Aorta (tissue), 5 donors: ENCODE results near the gene TMEM143. TPM values are rescaled to one million over a fixed set of nuclear protein-coding genes. Genes with fewer than 3 reads are reported as not detected.

Source experiments
- ATAC-seq: fragments of 200-7000 bp; cut with Tn5 transposase; one replicate; pipeline ENCODE4 v1.9.1; 2022; ENCODE audit warnings: moderate library complexity; ENCODE audit not compliant: low FRiP score
- DNase-seq, 2 donors: peaks; one replicate each; pipeline ENCODE4 v3.0.0-alpha.2; 2020
- H3K27ac ChIP-seq, 2 donors: one replicate each; pipeline ENCODE4 v1.5.1; 2013; ENCODE audit warnings: low read length in 2 of 2, mild to moderate bottlenecking in 2 of 2, moderate library complexity in 2 of 2, control low read depth in 1 of 2, inconsistent platforms in 1 of 2, low read depth in 1 of 2
- H3K27me3 ChIP-seq, 2 donors: one replicate each; pipeline ENCODE4 v1.6.1; 2013; ENCODE audit warnings: control low read depth in 1 of 2, low read length in 1 of 2, mild to moderate bottlenecking in 1 of 2, moderate library complexity in 1 of 2; ENCODE audit not compliant: insufficient read depth in 2 of 2, control insufficient read depth in 1 of 2
- H3K36me3 ChIP-seq, 2 donors: one replicate each; pipeline ENCODE4 v1.6.1; 2013; ENCODE audit warnings: control low read depth in 1 of 2, low read length in 1 of 2, mild to moderate bottlenecking in 1 of 2; ENCODE audit not compliant: insufficient read depth in 2 of 2, control insufficient read depth in 1 of 2
- H3K4me1 ChIP-seq, 2 donors: one replicate each; pipeline ENCODE4 v1.6.1; 2013; ENCODE audit warnings: low read length in 2 of 2, control low read depth in 1 of 2, mild to moderate bottlenecking in 1 of 2, moderate library complexity in 1 of 2; ENCODE audit not compliant: insufficient read depth in 2 of 2, control insufficient read depth in 1 of 2
- H3K4me3 ChIP-seq, 2 donors: one replicate each; pipeline ENCODE4 v1.5.1; 2013; ENCODE audit warnings: low read length in 2 of 2, control low read depth in 1 of 2, mild to moderate bottlenecking in 1 of 2
- H3K9me3 ChIP-seq: one replicate; pipeline ENCODE4 v1.6.1; 2013; ENCODE audit warnings: mild to moderate bottlenecking, low read length; ENCODE audit not compliant: control insufficient read depth
- WGBS, 2 donors: extraction: QIAGEN DNeasy Blood & Tissue Kit; methylation state at CpG; one replicate each; pipeline ENCODE4 v1.1.7; 2013; 5-methylcytosine and 5-hydroxymethylcytosine counted together
- intact Hi-C, 2 donors: fragments of 100-400 bp; cut with DNase I; formaldehyde crosslinking; loops; one replicate each; pipeline versions ENCODE4 v1.14.2 to v1.15.0; 2022
- polyA plus RNA-seq, 2 donors: library from polyadenylated mRNA; stranded (reverse); fragments of 200-250 nt; gene quantifications; one replicate each; pipeline ENCODE4 v1.2.3, GENCODE V29; 2013
- total RNA-seq, 2 donors: library from RNA; stranded (reverse); fragmentation: NEBNext Ultra II Directional; extraction: Animal tissue kit (Norgen Biotek cat#: 25700); gene quantifications; one replicate each; pipeline ENCODE4 v1.2.1, GENCODE V29; 2021
- donor health status: healthy with polysubstance abuse.
- donor health status: Bipolar disorder and iron deficiency.
- donor health status: DM: no; HTN: no; CAD: no.
- donor health status: DM: no; HTN: no; CAD: no.
- donor health status: DM: yes; HTN: yes; CAD: no.

TMEM143 gene
- total and polyA plus RNA-seq, 4 donors: 4.9 to 9.2 (median 6.5) TPM

DNA sequence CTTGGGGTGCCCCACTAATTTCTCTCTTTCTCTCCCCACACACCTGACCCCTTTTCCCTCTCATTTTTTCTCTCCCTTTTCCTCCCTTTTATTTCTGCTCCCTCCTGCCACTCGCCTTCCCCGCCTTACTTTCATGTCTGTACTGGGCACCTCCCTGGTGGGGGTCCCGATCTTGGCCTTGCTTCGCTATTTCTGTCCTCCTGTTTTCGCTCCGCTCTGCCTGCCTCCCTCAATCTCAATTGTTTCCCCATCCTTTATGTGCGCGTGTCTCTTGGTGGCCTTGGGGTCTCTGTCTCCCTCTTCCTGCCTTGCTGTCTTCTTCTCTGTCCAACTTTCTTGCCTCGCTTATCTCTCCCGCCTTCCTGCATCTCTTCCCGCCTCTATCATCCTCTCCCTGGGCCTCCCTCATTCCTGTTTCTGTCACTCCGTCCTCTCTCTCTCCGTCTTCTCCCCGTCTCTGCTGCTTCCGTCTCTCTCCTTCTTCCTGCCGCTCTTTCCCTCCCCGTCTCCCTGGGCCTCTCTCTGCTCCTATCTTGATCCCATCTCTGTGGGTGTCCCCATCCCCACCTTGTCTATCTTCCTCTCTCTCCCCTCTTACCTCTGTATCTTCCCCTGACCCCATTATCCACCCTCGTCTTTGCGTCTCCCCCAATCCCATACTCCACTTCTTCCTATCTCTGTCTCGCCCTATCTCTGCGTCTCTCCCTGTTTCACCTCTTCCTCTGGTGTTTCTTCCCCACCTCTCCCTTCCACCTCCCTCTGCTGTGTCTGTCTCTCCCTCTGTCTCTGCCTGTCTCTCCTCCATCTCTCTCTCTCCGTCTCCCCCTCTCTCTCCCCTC lies 33.7 kb upstream of the TMEM143 start:
- no peaks in the 10 kb centered on the region for H3K9me3 ChIP-seq
- H3K36me3 ChIP-seq: no peaks in the 10 kb centered on the region
- no peak overlapping the region for H3K27ac ChIP-seq
- no peaks in the 10 kb centered on the region for H3K4me1 ChIP-seq
- no peaks in the 10 kb centered on the region for H3K27me3 ChIP-seq
- ATAC-seq: no peak
- no peak for DNase-seq
- WGBS, 2 donors: 64 to 69% methylated on average over 22 of the region's 22 CpGs
- H3K4me3 ChIP-seq: no peak overlapping the region
- intact Hi-C loops: no loop called here

DNA sequence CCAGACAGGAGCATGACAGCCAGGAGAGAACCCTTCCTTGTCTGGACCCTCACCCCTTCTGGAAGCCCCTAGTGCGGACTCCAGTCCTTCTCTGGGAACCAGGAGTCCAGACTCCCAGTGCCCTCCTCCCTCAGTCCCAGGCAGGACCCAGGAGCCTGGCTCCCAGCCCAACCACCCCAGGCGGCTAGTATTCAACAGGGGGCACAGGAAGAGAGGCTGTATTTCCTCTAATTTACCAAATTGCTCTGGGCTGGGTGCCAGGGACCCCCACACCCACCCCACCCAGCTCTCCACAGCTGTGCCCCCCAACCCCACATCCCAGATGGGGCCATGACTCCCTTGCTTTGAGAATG lies 33.1 kb upstream of the TMEM143 start:
- no peak for DNase-seq
- Histone ChIP-seq H3K27ac (no peak overlapping the region), H3K27me3 (no peaks in the 10 kb centered on the region), H3K36me3 (no peaks in the 10 kb centered on the region), H3K4me3 (no peak overlapping the region), H3K4me1 (no peaks in the 10 kb centered on the region), H3K9me3 (no peaks in the 10 kb centered on the region)
- 49 to 57% methylated on average over 2 of the region's 2 CpGs for WGBS, 2 donors
- ATAC-seq: no peak
- intact Hi-C loops: no loop called here

DNA sequence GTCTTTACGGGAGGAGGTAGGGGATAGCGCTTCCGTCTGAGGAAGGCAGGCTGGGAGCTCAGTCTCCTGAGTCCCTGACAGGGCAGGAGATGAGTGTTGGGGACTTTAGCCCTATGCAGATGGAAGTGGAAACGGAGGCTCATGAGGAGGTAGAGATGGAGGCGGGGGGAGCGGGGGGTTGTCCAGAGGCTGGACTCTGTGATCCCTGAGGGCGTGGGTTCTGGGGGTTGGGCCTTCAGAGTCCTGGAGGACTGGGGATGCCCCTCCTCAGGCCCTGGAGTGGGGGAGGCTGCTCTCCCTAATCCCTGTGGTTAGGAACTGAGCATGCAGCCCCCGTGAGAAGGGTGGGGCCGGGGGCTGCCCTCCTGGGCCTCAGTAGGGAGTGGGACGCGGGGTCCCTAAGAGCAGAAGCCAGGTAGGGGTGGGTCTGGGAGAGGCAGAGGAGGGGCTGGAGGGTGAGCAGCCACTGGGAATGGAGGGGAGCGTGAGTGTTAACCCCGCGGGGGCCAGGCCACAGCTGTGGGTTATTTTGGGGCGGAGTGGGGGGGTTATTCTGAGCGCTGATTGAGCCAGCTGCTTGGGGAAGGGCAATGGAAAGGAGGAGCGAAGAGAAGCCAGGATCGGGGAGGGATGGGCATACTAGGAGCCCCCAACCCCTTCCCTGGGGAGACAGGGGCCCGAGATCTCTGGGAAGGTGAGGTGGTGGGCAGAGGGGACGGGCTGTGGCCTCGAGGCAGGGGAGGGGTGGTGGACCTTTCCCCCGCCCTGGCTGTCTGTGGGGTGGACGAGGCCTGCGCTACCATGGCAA lies 32.5 kb upstream of the TMEM143 start:
- intact Hi-C loops: no loop called here
- no peaks in the 10 kb centered on the region for H3K36me3 ChIP-seq
- H3K4me3 ChIP-seq: no peak overlapping the region
- no peaks in the 10 kb centered on the region for H3K4me1 ChIP-seq
- H3K27me3 ChIP-seq: no peaks in the 10 kb centered on the region
- 57% methylated on average over 16 to 24 of the region's 24 CpGs for WGBS, 2 donors
- DNase-seq (no peak), ATAC-seq (no peak)
- no peak overlapping the region for H3K27ac ChIP-seq
- no peaks in the 10 kb centered on the region for H3K9me3 ChIP-seq

DNA sequence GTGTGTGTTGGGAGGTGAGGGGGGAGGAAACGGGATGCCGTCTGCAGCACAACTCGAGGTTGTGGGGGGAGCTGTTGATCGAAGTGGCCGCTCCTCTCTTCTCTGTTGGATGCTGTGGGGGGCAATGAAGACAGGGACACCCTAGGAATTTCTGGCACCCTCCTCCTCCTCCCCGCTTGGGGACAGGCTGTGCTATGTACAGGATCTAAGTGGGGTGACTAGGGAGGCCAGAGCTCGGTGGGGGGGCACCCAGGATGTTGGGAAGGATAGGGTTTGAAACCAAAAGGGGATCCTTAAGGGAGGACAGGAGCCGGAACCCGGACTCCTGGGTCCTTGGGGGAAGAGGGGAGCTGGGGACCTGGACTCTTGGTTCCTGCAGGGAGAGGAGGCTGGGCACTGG lies 31.8 kb upstream of the TMEM143 start:
- ATAC-seq (no peak), DNase-seq (no peak)
- Histone ChIP-seq H3K4me3 (no peak overlapping the region), H3K9me3 (no peaks in the 10 kb centered on the region), H3K27me3 (no peaks in the 10 kb centered on the region), H3K27ac (no peak overlapping the region), H3K4me1 (no peaks in the 10 kb centered on the region), H3K36me3 (no peaks in the 10 kb centered on the region)
- 29 to 37% methylated on average over 8 to 9 of the region's 9 CpGs for WGBS, 2 donors
- intact Hi-C loops: no loop called here

DNA sequence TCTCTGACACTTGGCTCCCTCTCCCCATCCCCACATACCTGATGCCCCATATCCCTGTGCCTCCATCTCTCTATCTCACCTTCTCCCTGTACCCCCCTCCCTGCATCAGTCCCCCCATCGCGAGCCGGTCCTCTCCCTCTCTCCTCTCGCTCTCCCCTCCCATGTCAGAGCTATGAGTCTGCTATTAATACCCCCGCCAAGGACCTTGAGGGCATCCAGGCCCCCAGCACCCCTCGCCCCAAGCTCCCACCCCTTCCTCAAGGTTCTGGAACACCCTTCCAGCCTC lies 31.4 kb upstream of the TMEM143 start:
- 5 to 10% methylated on average over 6 of the region's 6 CpGs for WGBS, 2 donors
- no peaks in the 10 kb centered on the region for H3K27me3 ChIP-seq
- ATAC-seq: no peak

DNA sequence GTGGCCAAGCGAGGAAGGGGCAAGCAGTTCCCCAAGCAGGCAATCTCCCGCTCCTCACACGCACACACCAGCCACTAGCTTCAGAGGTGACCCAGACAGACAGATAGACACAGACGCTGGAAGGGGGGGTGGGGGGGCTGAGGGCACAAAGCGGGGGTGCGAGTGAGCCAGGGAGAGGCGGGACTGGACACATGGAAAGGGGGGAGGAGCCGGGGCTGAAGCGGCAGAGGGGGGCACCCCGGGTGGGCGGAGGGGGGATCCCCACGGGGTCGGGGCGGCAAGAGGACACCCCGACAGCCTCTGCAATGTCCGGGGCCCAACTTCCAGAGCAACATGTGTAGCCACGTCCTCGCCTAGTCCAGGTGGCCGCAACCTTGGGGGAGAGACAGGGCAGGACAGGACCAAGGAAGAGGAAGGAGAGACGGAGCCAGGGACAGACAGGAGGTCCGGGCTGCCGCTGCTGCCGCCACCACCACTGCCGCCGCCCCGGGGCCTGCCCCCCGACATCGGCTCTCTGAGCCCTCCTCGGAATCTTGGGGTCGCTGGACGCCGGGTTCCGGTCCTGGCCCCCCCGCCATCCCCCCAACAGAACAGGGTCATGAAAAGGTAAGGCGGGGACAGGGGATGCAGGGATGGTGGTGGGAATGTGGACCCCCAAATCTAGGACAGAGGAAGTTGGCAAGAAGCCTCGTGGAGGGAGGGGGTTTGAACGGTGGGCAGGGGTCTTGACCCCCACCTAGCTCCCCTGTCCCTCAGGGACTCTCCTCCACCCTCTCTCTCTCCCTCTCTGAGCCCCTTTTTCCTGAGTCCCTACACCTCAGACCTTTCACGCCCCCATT lies 30.8 kb upstream of the TMEM143 start:
- no peak for DNase-seq
- H3K4me1 ChIP-seq: no peaks in the 10 kb centered on the region

More for the DNA sequence above, 31.4 kb upstream of the TMEM143 start:
- no peaks in the 10 kb centered on the region for H3K4me1 ChIP-seq
- no peaks in the 10 kb centered on the region for H3K36me3 ChIP-seq
- intact Hi-C loops: no loop called here
- no peak for DNase-seq
- no peaks in the 10 kb centered on the region for H3K9me3 ChIP-seq
- no peak overlapping the region for H3K27ac ChIP-seq
- no peak overlapping the region for H3K4me3 ChIP-seq

DNA sequence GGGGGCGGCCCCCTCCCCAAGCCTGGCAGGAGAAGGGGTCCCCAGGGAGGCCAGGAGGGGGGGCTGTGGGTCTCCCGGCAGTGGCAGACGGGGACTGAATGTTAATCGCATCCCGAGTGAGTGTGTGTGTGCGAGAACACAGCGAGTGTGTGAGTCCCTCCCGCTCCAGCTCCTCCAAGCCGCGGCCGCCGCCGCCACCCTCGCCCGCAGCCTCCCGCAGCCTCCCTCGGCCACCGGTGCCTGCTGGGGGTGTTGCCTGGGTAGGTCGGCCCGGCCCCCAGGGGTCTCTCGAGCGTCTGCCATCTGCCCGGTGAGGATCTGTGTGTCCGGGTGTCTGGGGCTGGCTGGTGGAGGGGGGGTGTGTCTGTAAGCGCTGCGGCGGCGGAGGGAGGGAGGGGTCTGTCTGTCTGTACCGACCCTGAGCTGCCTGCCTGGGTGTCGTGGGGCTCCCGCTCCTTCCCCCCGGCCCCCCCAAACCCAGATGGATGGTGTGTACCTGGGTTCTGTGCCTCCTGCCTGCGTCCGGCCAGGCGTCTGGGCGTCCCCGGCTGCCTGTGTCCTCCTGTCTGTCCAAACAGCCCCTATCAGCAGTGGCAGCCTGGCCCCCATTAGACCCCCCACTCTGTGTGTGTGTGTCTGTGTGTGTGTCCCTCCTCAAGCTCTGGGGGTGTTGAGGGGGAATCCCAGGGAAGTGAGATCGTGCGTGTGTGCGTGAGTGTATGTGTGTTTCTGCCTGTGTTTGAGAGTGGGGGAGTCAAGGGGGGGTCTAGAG lies 30.0 kb upstream of the TMEM143 start, which contains the start of gene GRIN2D:
GRIN2D (plus strand) TSS at position 110 of the 772 bp plus-strand sequence. CDS start 4,725 bp downstream, outside the sequence.
- Histone ChIP-seq H3K27me3 (no peaks in the 10 kb centered on the region), H3K4me3 (no peak within 1 kb of the TSS), H3K9me3 (no peaks in the 10 kb centered on the region), H3K27ac (no peak within 1 kb of the TSS), H3K36me3 (no peaks in the 10 kb centered on the region), H3K4me1 (no peaks in the 10 kb centered on the region)
- ATAC-seq (no peak), DNase-seq (no peak)
- intact Hi-C loops: loop anchor here in 1 of 2 donors (5.0 kb wide), 1 partner anchor 71 kb away; a partner anchor contains a TSS
- WGBS, 2 donors: 2% methylated on average over 37 to 40 of the region's 40 CpGs

More for the DNA sequence above, 30.8 kb upstream of the TMEM143 start:
- Histone ChIP-seq H3K27me3 (no peaks in the 10 kb centered on the region), H3K36me3 (no peaks in the 10 kb centered on the region), H3K9me3 (no peaks in the 10 kb centered on the region), H3K27ac (no peak overlapping the region), H3K4me3 (no peak overlapping the region)
- 4% methylated on average over 28 to 38 of the region's 38 CpGs for WGBS, 2 donors
- intact Hi-C loops: loop anchor here in 1 of 2 donors (5.0 kb wide), 1 partner anchor 72 kb away; a partner anchor contains a TSS
- no peak for ATAC-seq
